Activated CD4-positive, alpha-beta T cell treated with anti-CD3 and anti-CD28 coated beads for 4 hours (primary cell): ENCODE results near the gene MAP4K4.

Experiments
- DNase-seq, 2 donors: peaks; one replicate each; pipeline ENCODE4 v3.0.0-alpha.2; 2020

The MAP4K4 gene

DNA sequence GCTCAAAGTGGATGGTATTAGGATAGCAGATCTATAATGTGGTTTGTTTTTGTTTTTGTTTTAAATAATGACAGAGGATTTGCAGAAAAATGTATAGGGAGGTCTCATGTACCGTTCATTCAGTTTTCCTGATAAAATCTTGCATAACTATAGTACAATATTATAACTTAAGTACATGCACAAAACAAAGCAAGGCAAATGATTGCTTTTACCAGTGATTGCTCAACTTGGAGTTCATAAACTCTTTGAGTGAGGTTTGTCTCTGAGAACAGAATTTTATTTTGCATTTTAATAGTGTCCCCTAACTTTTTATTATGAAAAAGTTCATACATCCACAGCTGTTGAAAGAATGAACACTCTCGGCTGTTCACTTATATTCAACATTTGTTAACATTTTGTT lies 96.6 kb downstream of the MAP4K4 start:
- no peak for DNase-seq

DNA sequence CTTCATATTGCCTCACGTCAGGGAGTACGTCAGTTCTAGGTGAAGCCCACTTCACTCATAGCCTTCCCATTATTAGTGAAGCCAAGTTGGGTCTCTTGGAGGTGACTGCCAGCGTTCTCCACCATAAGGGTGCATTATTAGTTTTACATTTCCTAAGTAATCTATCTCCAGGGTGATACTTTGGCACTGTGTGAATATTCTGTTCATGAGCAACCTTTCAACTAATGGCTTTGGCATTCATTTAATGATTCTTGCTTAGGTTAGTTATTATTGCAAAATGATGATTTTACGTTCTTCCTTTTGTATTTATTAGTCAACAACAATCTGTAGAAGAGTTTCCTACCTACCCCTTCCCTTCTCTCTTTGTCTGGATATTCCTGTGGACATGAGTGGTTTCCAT lies 97.5 kb downstream of the MAP4K4 start:
- DNase-seq: no peak

DNA sequence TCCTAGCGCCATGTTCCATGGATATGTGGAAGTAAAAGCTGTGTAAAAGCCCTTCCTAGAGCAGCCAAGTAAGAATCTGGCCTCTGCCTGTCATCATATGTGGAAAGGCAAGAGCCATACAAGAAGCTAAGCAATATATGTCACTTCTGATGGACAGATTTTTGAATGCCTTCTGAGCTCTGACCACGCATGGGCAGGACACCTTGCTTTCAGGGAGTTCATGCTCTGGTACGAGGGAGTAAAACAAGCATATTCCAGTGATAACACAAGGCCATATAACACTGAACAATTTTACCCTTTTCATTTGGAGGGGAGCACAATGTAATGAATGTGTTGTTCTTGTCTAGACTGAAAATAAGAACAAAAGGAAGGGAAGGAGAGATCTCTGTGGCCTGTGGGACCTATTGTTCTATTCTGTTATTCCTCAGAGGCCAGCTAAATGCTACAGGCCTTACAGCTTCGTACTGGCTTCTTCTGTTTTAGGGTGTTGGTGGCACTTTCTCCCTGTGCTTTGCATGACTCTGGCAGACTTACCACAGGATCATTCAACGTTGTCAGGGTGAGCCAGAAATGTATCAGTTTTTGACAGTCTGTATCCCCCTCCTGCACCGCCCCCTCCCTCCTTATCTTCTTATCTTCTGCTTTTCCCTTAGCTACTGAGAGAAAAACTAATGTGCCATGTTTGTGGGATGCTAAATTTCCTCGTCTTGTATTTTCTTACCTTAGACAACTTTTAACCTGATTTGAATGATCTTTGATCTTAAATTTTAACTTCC lies 99.5 kb downstream of the MAP4K4 start:
- DNase-seq: no peak

DNA sequence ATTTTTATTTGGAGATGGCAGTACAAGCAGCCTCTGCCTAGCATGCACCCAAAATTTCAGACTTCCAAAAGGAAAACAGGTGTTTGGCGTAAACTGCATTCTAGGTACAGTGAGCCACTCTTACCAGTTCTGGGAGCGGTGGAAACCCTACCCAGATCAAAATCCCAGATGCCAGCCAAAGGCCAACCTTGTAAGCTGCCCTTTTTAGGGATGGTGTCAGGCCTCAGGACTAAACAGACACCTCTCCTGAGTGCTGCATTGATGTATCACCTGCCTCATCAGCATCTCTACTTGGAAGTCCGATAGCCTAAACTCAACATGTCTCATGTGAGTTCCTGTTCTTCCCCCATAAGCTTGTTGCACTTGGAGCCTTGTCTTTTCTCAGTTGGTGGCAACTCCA lies 104.0 kb downstream of the MAP4K4 start:
- no peak for DNase-seq

DNA sequence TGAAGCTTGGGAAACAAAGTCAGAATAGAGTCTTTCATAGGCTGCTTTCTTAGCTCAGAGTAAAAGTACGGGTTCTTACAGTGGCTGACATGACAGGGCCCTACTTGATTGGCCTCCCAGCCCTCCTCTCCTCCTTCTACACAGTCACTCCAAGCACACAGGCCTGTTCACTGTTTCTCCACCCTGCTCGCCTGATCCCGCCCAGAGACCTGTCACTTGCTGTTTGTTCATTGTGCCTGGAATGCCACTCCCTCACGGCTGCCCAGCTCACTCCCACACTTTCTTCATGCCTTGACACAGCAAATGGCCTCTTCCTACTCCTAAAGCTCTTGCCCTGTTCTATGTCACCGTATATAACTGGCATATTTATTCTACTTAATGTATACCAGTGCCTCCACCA lies 104.8 kb downstream of the MAP4K4 start:
- no peak for DNase-seq

DNA sequence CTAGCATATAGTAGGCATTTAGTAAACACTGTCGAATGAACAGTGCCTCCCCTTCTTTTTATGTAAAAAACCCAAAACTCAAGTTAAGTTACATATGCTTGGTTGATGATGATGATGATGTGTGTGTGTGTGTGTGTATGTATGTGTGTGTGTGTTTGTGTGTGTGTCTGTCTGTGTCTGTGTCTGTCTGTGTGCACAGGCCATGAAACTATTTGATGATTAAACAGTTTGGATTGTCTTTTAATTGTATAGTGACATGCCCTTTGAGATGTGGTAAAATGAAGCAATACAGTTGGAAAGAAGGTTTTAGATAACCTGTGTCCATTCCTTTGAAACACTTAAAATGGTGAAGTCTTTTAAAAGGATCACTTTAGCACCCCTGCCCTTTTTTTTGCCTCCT lies 105.6 kb downstream of the MAP4K4 start:
- DNase-seq: no peak

DNA sequence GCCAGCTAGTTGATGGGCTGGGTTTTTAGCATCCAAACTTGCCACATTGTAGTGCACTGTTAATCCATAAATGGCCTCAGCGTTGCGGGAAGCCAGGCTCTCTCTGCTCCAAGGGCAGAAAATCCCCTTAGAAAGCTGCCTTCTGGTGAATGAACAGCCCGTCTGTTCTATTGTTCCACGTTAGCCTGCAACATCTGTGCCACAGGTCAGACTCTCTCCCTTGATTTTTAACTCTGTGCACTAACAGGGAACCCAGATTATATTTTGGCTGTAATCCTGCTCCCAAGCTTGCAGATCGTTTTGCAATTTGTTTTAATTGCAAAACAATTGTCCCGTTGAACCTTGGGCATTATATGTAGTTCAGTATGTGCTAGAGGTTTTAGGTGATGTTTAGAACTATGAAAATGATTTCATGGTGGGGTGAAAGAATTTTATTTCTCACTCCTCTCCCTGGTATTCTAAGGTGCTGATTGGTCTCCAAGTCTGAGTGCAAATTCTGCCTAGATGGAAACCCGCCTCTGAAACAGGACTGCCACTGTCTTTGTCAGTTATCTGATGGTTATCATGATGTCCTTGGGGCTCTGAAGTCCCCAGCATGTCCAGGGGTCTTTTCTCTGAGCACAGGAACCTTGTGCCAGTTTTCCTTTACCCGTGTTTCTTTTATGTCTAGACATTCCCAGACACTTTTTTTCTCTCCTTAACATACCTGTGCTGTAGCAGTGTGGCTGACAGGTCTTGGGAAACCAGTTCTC lies 106.6 kb downstream of the MAP4K4 start:
- no peak for DNase-seq

DNA sequence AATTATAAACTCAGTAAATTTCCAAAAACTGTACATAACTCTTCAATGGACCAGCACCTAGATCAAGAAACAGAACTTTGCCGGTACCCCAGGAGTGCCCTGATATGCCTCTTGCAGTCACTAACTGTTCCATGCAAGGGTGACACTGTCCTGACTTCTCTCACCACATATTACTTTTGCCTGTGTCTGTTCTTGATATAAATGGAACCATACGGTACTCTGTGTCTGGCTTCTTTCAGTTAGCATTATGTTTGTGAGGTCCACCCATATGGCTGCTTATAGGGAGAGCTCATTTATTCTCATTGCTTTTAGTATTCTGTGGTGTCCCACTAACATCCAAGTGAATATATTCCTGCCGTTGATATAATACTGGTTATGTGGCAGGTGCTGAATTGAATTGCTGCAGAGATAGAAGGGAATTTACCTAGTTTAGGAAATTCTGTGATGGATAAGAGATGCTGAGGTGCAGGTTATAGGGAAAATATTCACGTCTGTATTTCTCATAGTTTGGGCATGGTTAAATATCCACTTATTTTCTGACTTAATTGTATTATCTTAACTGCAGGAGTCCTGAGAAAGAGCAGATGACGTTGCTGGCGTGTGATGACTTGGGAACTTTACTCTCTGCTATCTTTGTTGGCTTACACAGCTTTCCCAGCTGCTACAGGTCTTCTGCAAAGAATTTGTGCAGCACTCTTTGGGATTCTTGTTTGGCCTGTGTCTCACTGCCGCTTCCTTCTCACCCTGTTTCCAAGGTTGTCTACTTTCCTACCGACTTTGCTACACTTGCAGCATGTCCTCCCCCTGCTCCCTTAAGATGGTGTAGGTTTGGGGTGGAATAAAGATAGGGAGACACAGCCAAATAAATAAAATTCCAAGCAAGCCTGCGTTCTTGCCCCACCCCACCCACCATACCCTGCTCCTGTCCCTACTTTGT lies 107.9 kb downstream of the MAP4K4 start:
- DNase-seq: no peak

DNA sequence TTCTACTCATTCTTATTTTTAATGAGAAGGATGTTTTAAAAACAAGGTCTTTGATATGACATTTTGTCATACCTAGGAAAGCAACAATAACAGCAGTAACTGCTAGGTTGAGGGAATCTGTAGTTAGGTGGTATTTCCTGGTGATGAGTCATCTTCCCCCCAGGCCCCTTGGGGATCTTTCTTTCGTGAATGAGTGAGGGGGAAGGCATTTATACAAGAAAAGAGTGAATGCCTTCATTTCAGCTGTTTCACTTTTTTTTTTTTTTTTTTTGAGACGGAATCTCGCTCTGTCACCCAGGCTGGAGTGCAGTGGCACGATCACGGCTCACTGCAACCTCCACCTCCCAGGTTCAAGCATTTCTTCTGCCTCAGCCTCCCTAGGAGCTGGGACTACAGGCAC lies 108.6 kb downstream of the MAP4K4 start:
- DNase-seq: peak in 1 of 2 donors; percentile 33

DNA sequence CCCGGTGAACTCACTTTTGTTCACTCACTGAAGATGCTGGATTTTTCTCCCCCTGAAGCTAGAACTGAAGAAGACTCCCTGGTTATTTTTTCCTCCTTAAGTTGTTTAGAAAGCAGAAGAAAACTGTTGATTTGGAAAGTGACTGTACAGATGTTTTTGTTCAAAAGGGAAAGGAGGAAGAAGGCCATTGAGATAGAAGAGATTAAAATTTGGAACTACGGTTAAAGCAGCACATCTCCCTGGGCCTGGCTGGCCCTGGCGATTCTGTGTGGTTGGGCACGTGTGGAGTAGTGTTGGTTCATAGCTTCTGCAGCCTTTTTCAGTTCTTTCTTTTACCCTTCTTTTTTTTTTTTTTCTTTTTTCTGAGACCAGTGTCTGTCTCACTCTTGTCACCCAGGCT lies 109.2 kb downstream of the MAP4K4 start:
- no peak for DNase-seq

DNA sequence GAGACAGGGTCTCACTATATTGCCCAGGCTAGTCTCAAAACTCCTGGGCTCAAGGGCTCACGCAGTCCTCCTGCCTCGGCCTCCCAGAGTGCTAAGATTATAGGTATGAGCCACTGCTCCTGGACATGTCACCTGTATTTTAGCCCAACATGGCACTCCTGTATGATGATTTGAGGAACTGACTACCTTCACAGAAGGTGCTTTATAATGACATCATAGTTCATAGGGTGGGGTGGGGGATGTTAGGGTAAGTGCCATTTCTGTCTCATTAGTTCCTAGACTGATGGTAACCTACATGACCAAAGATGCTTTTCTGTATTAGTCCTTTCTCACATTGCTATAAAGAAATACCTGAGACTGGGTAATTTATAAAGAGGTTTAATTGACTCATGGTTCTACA lies 109.7 kb downstream of the MAP4K4 start:
- no peak for DNase-seq

DNA sequence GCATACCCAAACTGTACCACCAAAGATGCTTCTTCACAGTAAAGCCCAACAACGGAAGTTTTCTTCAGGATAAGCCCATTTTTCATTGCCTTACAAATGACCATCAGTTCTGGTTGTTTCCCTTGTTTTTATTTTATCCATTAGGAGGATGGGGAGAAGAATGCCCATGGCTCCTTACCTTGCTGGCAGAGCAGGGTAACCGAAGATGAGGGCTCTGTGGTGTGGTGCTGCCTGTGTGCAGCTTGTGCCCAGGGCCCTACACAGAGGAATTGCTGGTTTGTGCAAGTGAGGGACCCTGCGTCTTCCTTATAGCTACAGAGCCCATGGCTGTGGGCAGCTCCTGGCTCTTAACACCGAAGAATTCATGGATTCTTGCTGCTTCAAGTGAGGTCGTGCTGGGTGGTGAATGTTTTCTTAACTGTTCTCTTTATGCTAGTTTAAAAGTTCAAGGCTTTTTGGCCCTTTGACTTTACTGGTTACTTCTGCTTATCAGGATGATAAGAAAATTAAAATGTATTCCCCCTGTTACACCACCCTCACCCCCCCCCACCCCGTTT lies 110.6 kb downstream of the MAP4K4 start:
- DNase-seq: no peak

DNA sequence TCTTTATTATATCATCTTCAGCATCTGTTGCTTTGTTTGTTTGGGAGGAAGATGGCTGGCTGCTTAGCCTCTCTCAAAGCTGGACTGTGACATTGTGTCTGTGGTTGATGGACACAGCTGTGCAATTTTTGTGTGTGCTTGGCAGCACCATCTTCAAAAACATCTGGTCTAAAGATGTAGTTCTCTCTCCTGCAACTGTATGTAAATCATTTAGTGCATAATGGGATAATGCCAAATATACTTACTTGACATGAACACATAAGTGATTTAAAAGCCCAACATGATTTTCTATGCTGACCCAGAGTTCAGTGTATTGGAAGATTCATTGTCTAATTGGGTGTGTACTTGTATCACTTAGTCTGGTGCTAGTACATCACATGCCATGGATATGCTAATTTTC lies 112.2 kb downstream of the MAP4K4 start:
- DNase-seq: no peak

DNA sequence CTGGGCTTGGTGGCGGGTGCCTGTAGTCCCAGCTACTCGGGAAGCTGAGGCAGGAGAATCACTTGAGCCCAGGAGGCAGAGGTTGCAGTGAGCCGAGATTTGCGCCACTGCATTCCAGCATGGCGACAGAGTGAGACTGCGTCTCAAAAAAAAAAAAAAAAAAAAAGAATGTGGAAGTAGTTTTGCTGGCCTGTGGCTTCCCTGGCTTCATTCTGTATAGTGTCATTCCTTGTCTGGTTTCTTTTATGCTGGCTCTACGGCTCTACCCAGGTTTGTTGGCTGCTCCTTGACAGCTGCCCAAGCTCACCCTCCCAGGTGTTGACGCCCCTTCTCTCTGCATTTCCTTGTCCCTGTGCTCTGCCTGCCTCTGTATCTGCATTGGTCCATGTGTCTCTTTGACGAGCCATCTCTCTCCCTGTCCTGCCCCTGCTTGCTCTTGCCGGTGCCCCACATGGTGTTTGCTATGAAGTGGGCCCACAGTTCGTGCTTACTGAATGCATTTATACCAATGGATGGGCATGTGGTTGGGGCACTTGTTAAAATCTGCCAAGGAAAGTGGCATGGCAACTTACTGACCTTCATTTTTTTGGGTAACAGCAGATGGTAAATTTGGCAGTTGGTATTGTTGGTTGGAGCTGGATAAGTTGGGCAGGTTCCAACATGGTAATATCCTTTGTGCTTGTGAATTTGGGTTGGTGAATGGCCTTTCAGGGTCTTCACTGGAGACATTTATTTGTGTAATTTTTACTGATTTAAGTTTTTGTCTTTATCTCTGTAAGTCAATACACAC lies 113.9 kb downstream of the MAP4K4 start:
- no peak for DNase-seq

DNA sequence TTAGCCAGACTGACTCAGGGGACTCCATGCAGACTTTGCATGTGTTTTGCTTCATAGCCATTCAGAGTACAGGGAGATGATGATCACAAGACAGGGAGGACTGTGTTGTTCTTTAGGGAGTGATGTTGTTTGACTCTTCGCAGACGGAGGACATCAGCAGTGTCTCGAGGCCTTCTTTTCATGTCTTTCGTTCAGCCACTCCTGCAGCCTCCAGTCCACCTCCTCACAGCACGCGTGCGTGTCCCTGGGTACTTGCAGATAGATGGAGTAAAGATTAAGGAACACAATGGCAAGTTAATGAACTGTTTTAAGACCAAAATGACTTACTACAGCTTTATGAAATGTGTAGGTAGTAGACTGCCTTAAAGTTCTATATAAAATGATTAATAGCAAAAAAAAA lies 114.7 kb downstream of the MAP4K4 start:
- DNase-seq: no peak

DNA sequence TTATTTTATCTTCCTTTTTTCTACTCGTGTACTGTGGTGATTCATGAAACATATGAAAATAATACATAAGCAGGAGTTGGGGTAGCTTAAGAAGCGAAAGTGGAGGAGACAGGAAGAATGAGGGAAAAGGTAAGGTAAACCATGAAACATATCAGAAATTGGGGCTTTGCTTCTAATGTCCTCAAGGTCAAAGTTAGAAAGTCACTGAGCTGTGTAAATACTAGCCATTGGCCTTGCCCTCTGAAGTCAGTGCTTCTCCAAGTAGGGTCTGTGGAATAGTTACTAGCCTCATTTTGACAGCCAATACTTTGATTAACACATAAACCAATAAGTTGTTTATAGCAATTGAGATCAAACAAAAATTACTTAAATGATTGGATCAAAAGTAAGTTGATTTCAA lies 117.2 kb downstream of the MAP4K4 start:
- DNase-seq: no peak

DNA sequence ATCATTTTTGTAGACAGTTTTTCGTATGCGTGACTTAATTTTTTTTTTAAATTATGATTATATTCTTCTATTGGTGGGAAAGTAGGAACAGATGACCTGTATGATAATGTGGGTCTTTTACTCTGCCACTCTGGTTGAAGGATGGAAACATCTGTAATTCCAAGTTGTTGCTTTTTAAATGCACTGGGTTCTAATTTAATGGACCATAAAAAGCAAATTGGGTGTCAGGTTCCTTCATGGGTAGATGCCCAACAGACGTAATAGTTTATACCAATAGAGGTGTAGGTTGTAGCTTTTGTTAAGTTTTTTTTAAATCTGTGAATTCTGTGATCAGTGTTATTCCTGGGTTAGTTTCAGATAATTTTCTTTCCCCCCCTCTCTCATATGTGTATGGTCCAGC lies 117.6 kb downstream of the MAP4K4 start:
- DNase-seq: no peak

DNA sequence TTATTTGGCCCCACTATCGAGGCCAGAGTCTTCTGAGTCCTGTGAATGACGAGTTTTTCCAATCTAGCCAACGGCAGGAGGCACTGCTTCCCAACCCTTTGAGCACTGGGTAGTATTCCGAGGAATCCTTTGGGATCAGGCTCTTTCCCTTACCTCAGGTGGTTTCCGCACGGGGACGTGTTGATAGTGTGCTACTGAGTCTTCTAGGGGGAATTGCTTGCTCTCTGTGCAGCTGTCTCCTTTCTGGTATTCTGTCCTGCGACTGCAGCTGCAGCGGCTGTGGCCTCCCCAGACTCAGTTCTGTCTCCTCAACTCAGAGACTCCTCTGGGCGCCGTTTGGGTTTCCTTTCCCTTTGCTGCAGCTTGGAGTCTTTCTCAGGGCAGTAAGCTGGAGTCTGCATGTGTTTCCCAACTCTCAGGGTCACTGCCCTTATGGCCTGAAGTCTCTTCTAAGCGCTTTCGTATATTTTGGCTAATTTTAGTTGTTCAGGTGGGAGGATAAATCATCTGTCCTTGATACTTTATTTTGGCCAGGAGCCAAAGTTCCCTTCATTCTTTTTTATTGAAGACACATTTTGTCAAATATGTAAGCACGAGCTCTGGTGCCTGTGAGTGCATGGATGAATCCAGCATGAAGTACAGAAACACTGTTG lies 118.4 kb downstream of the MAP4K4 start:
- DNase-seq: no peak

DNA sequence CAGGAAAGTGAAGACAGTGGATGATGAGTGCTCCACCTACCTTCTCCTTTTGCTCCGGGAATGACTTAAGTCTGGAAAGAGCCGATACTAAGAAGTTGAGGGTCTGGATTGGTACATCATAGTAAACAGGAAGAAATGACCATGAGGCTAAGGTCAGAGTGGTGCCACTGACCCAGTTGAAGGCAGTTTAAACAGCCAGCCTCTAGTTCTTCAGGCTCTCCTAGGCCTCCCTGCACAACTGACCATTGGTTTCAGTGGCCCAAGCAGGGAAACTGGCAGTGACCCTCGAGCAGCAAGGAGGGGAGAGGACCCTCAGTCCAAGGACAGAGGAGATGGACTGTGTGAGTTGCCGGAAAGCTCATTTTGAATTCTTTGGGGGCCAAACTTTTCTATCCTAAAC lies 119.1 kb downstream of the MAP4K4 start:
- no peak for DNase-seq

DNA sequence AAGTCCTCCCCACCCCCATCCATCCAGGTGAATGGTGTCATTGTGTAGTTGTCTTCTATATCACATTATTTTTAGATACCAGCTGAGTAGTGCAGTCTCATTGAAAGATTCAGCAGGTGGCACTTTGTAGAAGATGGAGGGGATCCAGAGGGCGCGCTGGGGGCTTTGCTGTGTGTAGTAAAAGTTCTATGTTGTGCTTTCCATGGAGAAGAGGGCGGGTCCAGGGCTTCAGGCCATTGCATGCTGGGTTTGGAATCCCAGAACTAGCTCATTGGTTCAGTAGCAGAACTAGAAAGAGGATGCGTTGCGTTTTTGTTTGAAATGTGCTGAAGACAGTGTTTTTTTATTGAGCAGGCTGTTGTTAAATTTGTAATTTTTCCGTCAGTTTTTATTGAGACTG lies 120.0 kb downstream of the MAP4K4 start:
- DNase-seq: no peak

DNA sequence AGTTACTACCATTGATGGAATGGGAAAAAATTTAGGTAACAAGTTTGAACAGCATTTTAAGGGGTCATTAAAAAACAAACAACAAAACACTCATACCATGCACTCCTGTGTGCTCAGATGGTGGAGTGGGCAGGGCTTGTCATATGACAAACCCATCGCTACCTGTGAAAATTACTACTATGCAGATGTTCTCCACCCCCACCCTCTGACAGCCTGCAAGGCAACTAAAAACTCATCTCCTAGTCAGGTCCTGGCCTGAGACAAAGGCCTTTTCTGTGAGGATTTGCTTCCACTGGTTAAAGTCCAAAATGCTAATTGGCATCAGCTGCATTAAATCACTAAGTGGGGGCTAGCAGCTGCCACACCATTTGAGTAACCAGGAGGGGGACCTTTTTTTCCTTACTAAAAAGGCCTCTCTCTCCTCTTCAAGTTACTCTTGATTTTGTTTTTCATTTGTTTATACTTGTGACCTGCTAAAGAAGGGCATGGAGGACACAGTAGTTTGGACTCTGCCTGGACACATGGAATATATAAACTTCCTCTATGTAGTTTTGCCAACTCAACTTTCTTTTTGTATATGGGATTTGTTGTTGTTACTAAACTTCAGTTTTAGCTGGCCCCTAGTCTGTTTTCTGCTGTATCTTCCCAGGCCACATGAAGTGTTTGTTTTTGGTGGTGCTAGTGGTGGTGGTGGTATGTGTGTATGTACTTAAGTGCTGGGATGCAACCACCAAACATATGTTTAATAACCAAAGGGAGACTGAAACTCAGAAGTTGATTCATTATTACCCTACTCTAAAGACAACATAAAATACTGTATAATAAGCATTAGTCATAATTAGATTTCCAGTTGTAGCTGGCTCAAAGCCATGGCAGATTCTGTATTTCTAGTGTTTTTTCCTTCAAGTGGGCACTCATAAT lies 121.3 kb downstream of the MAP4K4 start:
- DNase-seq: no peak
